ENCODE measurements around the gene SKAP2.

GRCh38 chr7:26792006-26792405 is 72.4 kb downstream of the SKAP2 start:
- TF ChIP-seq CTCF (conservative IDR thresholded peaks at IDR 0.05; ENCODE audit: low read depth, low read length), result no peak
- no peak for TF ChIP-seq EZH2 (IDR thresholded peaks at IDR 0.05; ENCODE audit: low read length, unreplicated experiment)
